Ascending aorta (tissue), 2 donors: ENCODE measurements around the gene TLX1. TPM values are rescaled to one million over a fixed set of nuclear protein-coding genes. Genes with fewer than 3 reads are reported as not detected.
A peak's percentile ranks its signal among the peaks of the same experiment; 100 is the strongest.

Source experiments
- DNase-seq, 2 donors: peaks; one replicate each; pipeline ENCODE4 v3.0.0-alpha.2; 2019; ENCODE audit warnings: low spot score in 2 of 2
- H3K27ac ChIP-seq, 2 donors: fragments of 200-600 bp; sonication (generic); one replicate each; pipeline ENCODE4 v1.5.1; 2016 to 2017; ENCODE audit warnings: mild to moderate bottlenecking in 1 of 2
- H3K27me3 ChIP-seq: fragments of 200-600 bp; sonication (generic); one replicate; pipeline ENCODE4 v1.5.1; 2017
- H3K36me3 ChIP-seq, 2 donors: fragments of 200-600 bp; sonication (generic); one replicate each; pipeline ENCODE4 v1.5.1; 2016
- H3K4me1 ChIP-seq, 2 donors: fragments of 200-600 bp; sonication (generic); one replicate each; pipeline ENCODE4 v1.5.1; 2016 to 2017; ENCODE audit warnings: mild to moderate bottlenecking in 1 of 2
- H3K4me3 ChIP-seq, 2 donors: fragments of 200-600 bp; sonication (generic); one replicate each; pipeline ENCODE4 v1.5.1; 2016 to 2017; ENCODE audit warnings: mild to moderate bottlenecking in 1 of 2
- H3K9me3 ChIP-seq, 2 donors: fragments of 200-600 bp; sonication (generic); one replicate each; pipeline ENCODE4 v1.5.1; 2016
- CTCF ChIP-seq, 3 experiments: fragments of 200-600 bp in 2 of 3; fragments of 450-650 bp in 1 of 3; sonication (generic) in 2 of 3; IDR thresholded peaks; one replicate each; pipeline ENCODE4 v1.5.1; 2016 to 2019; ENCODE audit warnings: antibody characterized with exemption in 3 of 3, mild to moderate bottlenecking in 1 of 3, moderate library complexity in 1 of 3
- intact Hi-C: fragments of 100-400 bp; cut with DNase I; formaldehyde crosslinking; loops from one replicate; pipeline ENCODE4 v1.15.1; 2023
- total RNA-seq: library from RNA; depleted of rRNA; stranded (reverse); fragments of >200 nt; gene quantifications from one replicate; pipeline ENCODE4 v1.1.0, GENCODE V29; 2016

TLX1 gene
- total RNA-seq, 1 donor from 2014 or later = not detected

- Histone ChIP-seq H3K4me1 (peaks cover 0 to 2% of the 10 kb centered on the region in 2 donors), H3K9me3 (no peaks in the 10 kb centered on the region), H3K27me3 (peaks cover 38% of the 10 kb centered on the region), H3K36me3 (no peaks in the 10 kb centered on the region), H3K27ac (no peak overlapping the region), H3K4me3 (peak overlapping the region in 1 of 2 donors; percentile 19)
- intact Hi-C loops = loop anchor here (5.0 kb wide), 1 partner anchor 83 kb away; no protein-coding TSS in a partner anchor
- TF ChIP-seq CTCF (IDR thresholded peaks at IDR 0.05) = no peak
- DNase-seq = no peak
These were observed 9.2 kb downstream of the TLX1 start for GRCh38 chr10:101140084-101140949.

GRCh38 chr10:101140950-101141615, 10.0 kb downstream of the TLX1 start:
- Histone ChIP-seq H3K4me1 (peaks cover 0 to 2% of the 10 kb centered on the region in 2 donors), H3K27me3 (peaks cover 38% of the 10 kb centered on the region), H3K27ac (no peak overlapping the region), H3K9me3 (no peaks in the 10 kb centered on the region), H3K36me3 (no peaks in the 10 kb centered on the region), H3K4me3 (no peak overlapping the region)
- intact Hi-C loops = loop anchor here (5.0 kb wide), 1 partner anchor 84 kb away; no protein-coding TSS in a partner anchor
- TF ChIP-seq CTCF (IDR thresholded peaks at IDR 0.05) = no peak
- no peak for DNase-seq

GRCh38 chr10:101141616-101142532, 10.8 kb downstream of the TLX1 start:
- H3K36me3 ChIP-seq = no peaks in the 10 kb centered on the region
- H3K4me1 ChIP-seq = peaks cover 0 to 9% of the 10 kb centered on the region in 2 donors
- H3K9me3 ChIP-seq = no peaks in the 10 kb centered on the region
- DNase-seq = peak; percentile 39 to 90
- peaks cover 30% of the 10 kb centered on the region for H3K27me3 ChIP-seq
- no peak overlapping the region for H3K27ac ChIP-seq
- no peak overlapping the region for H3K4me3 ChIP-seq
- intact Hi-C loops = loop anchor here (1.0 to 5.0 kb wide), 2 partner anchors 47 to 85 kb away; no protein-coding TSS in a partner anchor
- TF ChIP-seq CTCF (IDR thresholded peaks at IDR 0.05) = peak; percentile 83 to 95 (median 95)

- DNase-seq = no peak
- no peaks in the 10 kb centered on the region for H3K36me3 ChIP-seq
- H3K4me3 ChIP-seq = no peak overlapping the region
- H3K27ac ChIP-seq = no peak overlapping the region
- no peak for TF ChIP-seq CTCF (IDR thresholded peaks at IDR 0.05)
- peaks cover 33% of the 10 kb centered on the region for H3K27me3 ChIP-seq
- H3K4me1 ChIP-seq = peaks cover 0 to 9% of the 10 kb centered on the region in 2 donors
- intact Hi-C loops = loop anchor here (1.0 to 5.0 kb wide), 2 partner anchors 47 to 85 kb away; no protein-coding TSS in a partner anchor
- no peaks in the 10 kb centered on the region for H3K9me3 ChIP-seq
These were observed 11.6 kb downstream of the TLX1 start for GRCh38 chr10:101142533-101143344.
